H9 (cell line): Measurements from ENCODE around the gene EVI2A. TPM values are rescaled to one million over a fixed set of nuclear protein-coding genes. Genes with fewer than 3 reads are reported as not detected.
A peak's percentile ranks its signal among the peaks of the same experiment; 100 is the strongest.

ENCODE experiments used
- DNase-seq: peaks from one replicate; pipeline ENCODE4 v3.0.0-alpha.2; 2017
- H2AFZ ChIP-seq: one replicate; pipeline ENCODE4 v1.6.1; 2013; ENCODE audit warnings: mild to moderate bottlenecking, low read length, control low read depth, moderate library complexity
- H2AK5ac ChIP-seq: 2 replicates; pipeline ENCODE4 v1.6.1; 2013; ENCODE audit warnings: low read length, control low read depth, mixed read lengths; ENCODE audit not compliant: insufficient read length
- H2BK120ac ChIP-seq: one replicate; pipeline ENCODE4 v1.6.1; 2013; ENCODE audit warnings: low read depth, mild to moderate bottlenecking, low read length, control low read depth, inconsistent platforms; ENCODE audit not compliant: poor library complexity, severe bottlenecking
- H2BK12ac ChIP-seq: 2 replicates; pipeline ENCODE4 v1.6.1; 2013; ENCODE audit warnings: low read length, control low read depth, mixed read lengths, low read depth; ENCODE audit not compliant: insufficient read length
- H2BK15ac ChIP-seq: 2 replicates; pipeline ENCODE4 v1.6.1; 2013; ENCODE audit warnings: low read depth, low read length, control low read depth
- H2BK20ac ChIP-seq: one replicate; pipeline ENCODE4 v1.6.1; 2013; ENCODE audit warnings: low read depth, mild to moderate bottlenecking, low read length, control low read depth, inconsistent platforms; ENCODE audit not compliant: poor library complexity, severe bottlenecking
- H2BK5ac ChIP-seq: 2 replicates; pipeline ENCODE4 v1.6.1; 2013; ENCODE audit warnings: low read length, control low read depth, mixed read lengths; ENCODE audit not compliant: insufficient read length
- H3K14ac ChIP-seq: 2 replicates; pipeline ENCODE4 v1.6.1; 2013; ENCODE audit warnings: low read length, control low read depth; ENCODE audit not compliant: insufficient read depth
- H3K18ac ChIP-seq: 2 replicates; pipeline ENCODE4 v1.6.1; 2013; ENCODE audit warnings: low read depth, mild to moderate bottlenecking, mixed read lengths, low read length, control low read depth; ENCODE audit not compliant: insufficient read length
- H3K23ac ChIP-seq: 2 replicates; pipeline ENCODE4 v1.6.1; 2013; ENCODE audit warnings: low read length, control low read depth, mixed read lengths, low read depth; ENCODE audit not compliant: insufficient read length
- H3K23me2 ChIP-seq: 2 replicates; pipeline ENCODE4 v1.6.1; 2013; ENCODE audit warnings: low read depth, mild to moderate bottlenecking, mixed read lengths, low read length, control low read depth; ENCODE audit not compliant: insufficient read length, poor library complexity, severe bottlenecking
- H3K27ac ChIP-seq: 2 replicates; pipeline ENCODE4 v1.5.1; 2013; ENCODE audit warnings: low read length, control low read depth, mixed read lengths, low read depth; ENCODE audit not compliant: insufficient read length
- H3K27me3 ChIP-seq: 2 replicates; pipeline ENCODE4 v1.6.1; 2013; ENCODE audit warnings: low read length, control low read depth, inconsistent platforms; ENCODE audit not compliant: insufficient read depth
- H3K4ac ChIP-seq: 2 replicates; pipeline ENCODE4 v1.6.1; 2013; ENCODE audit warnings: low read depth, mild to moderate bottlenecking, control low read depth, inconsistent platforms, low read length, moderate library complexity
- H3K4me1 ChIP-seq: 2 replicates; pipeline ENCODE4 v1.6.1; 2013; ENCODE audit warnings: low read length, control low read depth, inconsistent platforms; ENCODE audit not compliant: insufficient read depth
- H3K4me2 ChIP-seq: 2 replicates; pipeline ENCODE4 v1.6.1; 2013; ENCODE audit warnings: low read length, control low read depth, mixed read lengths; ENCODE audit not compliant: insufficient read length, insufficient read depth
- H3K56ac ChIP-seq: 2 replicates; pipeline ENCODE4 v1.6.1; 2013; ENCODE audit warnings: low read depth, mild to moderate bottlenecking, mixed read lengths, low read length, control low read depth; ENCODE audit not compliant: insufficient read length
- H3K79me1 ChIP-seq: 2 replicates; pipeline ENCODE4 v1.6.1; 2013; ENCODE audit warnings: low read depth, mild to moderate bottlenecking, moderate library complexity, low read length, control low read depth, inconsistent platforms; ENCODE audit not compliant: insufficient read depth, poor library complexity, severe bottlenecking
- H3K79me2 ChIP-seq: 2 replicates; pipeline ENCODE4 v1.6.1; 2013; ENCODE audit warnings: low read length, control low read depth, inconsistent platforms; ENCODE audit not compliant: insufficient read depth
- H3K9ac ChIP-seq: 2 replicates; pipeline ENCODE4 v1.6.1; 2013; ENCODE audit warnings: low read length, control low read depth, mixed read lengths; ENCODE audit not compliant: insufficient read length; ENCODE audit errors: extremely low read depth
- H3K9me3 ChIP-seq: one replicate; pipeline ENCODE4 v1.6.1; 2013; ENCODE audit warnings: low read depth, low read length, inconsistent platforms; ENCODE audit not compliant: control insufficient read depth
- H3T11ph ChIP-seq: one replicate; pipeline ENCODE4 v1.6.1; 2013; ENCODE audit warnings: mild to moderate bottlenecking, low read length, control low read depth, inconsistent platforms
- H4K20me1 ChIP-seq: one replicate; pipeline ENCODE4 v1.6.1; 2013; ENCODE audit not compliant: control insufficient read depth, insufficient read length, insufficient read depth
- H4K5ac ChIP-seq: 2 replicates; pipeline ENCODE4 v1.6.1; 2013; ENCODE audit warnings: low read depth, mild to moderate bottlenecking, mixed read lengths, low read length, control low read depth; ENCODE audit not compliant: insufficient read length
- H4K8ac ChIP-seq: replicated peaks from 2 replicates; pipeline ENCODE4 v1.6.1; 2013; ENCODE audit warnings: low read length, control low read depth, mixed read lengths, low read depth; ENCODE audit not compliant: insufficient read length
- H4K91ac ChIP-seq: 2 replicates; pipeline ENCODE4 v1.6.1; 2013; ENCODE audit warnings: low read depth, mild to moderate bottlenecking, moderate library complexity, mixed read lengths, low read length, control low read depth; ENCODE audit not compliant: insufficient read length
- H3K27ac Mint-ChIP-seq, 3 experiments: 2 replicates in 2 of 3; 3 replicates in 1 of 3; pipeline ENCODE4 v1.8.0; 2020 to 2021; ENCODE audit warnings: mixed read lengths in 3 of 3, mild to moderate bottlenecking in 1 of 3, moderate library complexity in 1 of 3
- H3K27me3 Mint-ChIP-seq: 2 replicates; pipeline ENCODE4 v1.8.0; 2021; ENCODE audit warnings: low read depth, mild to moderate bottlenecking, moderate library complexity, mixed read lengths
- H3K36me3 Mint-ChIP-seq, 3 experiments: 2 replicates in 2 of 3; 3 replicates in 1 of 3; pipeline ENCODE4 v1.8.0; 2020 to 2021; ENCODE audit warnings: low read depth in 3 of 3, mixed read lengths in 3 of 3; ENCODE audit not compliant: insufficient read depth in 1 of 3
- H3K4me1 Mint-ChIP-seq, 2 experiments: 2 replicates each; pipeline ENCODE4 v1.8.0; 2020; ENCODE audit warnings: mixed read lengths in 2 of 2
- H3K4me3 Mint-ChIP-seq, 2 experiments: 2 replicates in 1 of 2; 3 replicates in 1 of 2; pipeline ENCODE4 v1.8.0; 2020 to 2021; ENCODE audit warnings: mild to moderate bottlenecking in 2 of 2, mixed read lengths in 2 of 2, moderate library complexity in 1 of 2
- H3K9me3 Mint-ChIP-seq, 2 experiments: 2 replicates in 1 of 2; 3 replicates in 1 of 2; pipeline ENCODE4 v1.8.0; 2020; ENCODE audit warnings: mild to moderate bottlenecking in 2 of 2, mixed read lengths in 2 of 2, moderate library complexity in 1 of 2
- total RNA-seq: library from RNA; stranded (reverse); gene quantifications from 2 replicates; pipeline ENCODE4 v1.2.1, GENCODE V29; 2021
- TF ChIP-seq, protein P1 (sequence below): fragments of 200-600 bp; sonication (generic); conservative IDR thresholded peaks from 3 replicates; pipeline ENCODE4 v1.8.0; 2021; ENCODE audit warnings: antibody characterized with exemption, mild to moderate bottlenecking

The EVI2A gene
- total RNA-seq, 1 experiment from 2014 or later: not detected

DNA sequence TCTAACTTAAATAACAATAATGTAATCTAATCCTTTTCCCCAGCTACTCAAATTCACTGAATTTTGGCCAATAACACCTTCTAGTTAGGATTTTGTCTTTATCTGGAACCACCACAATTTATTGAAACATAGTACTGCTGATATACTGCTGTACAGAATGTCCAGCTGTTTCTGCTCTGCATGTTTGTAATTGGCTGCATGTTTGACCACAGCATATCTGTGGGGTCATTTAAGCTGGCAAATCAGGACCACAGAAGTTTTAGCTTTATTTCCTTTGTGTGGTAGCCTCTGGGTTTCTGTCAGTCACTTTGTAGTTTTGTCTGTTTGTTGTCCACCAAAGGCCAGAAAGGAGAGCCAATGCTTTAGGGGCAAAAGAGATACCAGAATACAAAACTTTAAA, 47.8 kb upstream of the EVI2A start:
- Mint-ChIP-seq H3K27ac (peak overlapping the region in 1 of 3 experiments; percentile 57; a peak in 2 of 7 replicates), H3K4me3 (no peak overlapping the region), H3K9me3 (no peaks in the 10 kb centered on the region), H3K4me1 (peaks cover 2 to 10% of the 10 kb centered on the region in 2 experiments; a peak in 2 of 4 replicates), H3K36me3 (peaks cover 0 to 6% (median 2%) of the 10 kb centered on the region in 3 experiments; a peak in 2 of 7 replicates), H3K27me3 (no peaks in the 10 kb centered on the region)
- Histone ChIP-seq H3K14ac (no peak overlapping the region), H4K5ac (no peak overlapping the region), H3K9ac (no peak overlapping the region), H4K8ac (no peak overlapping the region), H2BK20ac (no peak overlapping the region), H4K91ac (no peak overlapping the region), H3K9me3 (no peaks in the 10 kb centered on the region), H4K20me1 (no peaks in the 10 kb centered on the region), H2AK5ac (no peak overlapping the region), H2BK5ac (no peak overlapping the region), H3K56ac (no peak overlapping the region), H3K18ac (no peak overlapping the region), H3K23ac (no peak overlapping the region), H3K23me2 (no peaks in the 10 kb centered on the region), H2AFZ (no peak overlapping the region), H3K4me1 (no peaks in the 10 kb centered on the region), H2BK15ac (no peak overlapping the region), H3K27ac (no peak overlapping the region), H3K27me3 (no peaks in the 10 kb centered on the region), H2BK12ac (no peak overlapping the region), H3T11ph (no peak overlapping the region), H2BK120ac (no peak overlapping the region), H3K79me1 (no peaks in the 10 kb centered on the region), H3K79me2 (no peaks in the 10 kb centered on the region), H3K4me2 (no peak overlapping the region), H3K4ac (no peak overlapping the region)
- TF ChIP-seq, protein P1, sequence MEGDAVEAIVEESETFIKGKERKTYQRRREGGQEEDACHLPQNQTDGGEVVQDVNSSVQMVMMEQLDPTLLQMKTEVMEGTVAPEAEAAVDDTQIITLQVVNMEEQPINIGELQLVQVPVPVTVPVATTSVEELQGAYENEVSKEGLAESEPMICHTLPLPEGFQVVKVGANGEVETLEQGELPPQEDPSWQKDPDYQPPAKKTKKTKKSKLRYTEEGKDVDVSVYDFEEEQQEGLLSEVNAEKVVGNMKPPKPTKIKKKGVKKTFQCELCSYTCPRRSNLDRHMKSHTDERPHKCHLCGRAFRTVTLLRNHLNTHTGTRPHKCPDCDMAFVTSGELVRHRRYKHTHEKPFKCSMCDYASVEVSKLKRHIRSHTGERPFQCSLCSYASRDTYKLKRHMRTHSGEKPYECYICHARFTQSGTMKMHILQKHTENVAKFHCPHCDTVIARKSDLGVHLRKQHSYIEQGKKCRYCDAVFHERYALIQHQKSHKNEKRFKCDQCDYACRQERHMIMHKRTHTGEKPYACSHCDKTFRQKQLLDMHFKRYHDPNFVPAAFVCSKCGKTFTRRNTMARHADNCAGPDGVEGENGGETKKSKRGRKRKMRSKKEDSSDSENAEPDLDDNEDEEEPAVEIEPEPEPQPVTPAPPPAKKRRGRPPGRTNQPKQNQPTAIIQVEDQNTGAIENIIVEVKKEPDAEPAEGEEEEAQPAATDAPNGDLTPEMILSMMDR: no peak
- no peak for DNase-seq
